ENCODE measurements around the gene TMPRSS3. TPM values are rescaled to one million over a fixed set of nuclear protein-coding genes. Genes with fewer than 3 reads are reported as not detected.
A peak's percentile ranks its signal among the peaks of the same experiment; 100 is the strongest.

TMPRSS3 gene
- total RNA-seq, 1 experiment from 2014 or later = 2.0 TPM

DNA sequence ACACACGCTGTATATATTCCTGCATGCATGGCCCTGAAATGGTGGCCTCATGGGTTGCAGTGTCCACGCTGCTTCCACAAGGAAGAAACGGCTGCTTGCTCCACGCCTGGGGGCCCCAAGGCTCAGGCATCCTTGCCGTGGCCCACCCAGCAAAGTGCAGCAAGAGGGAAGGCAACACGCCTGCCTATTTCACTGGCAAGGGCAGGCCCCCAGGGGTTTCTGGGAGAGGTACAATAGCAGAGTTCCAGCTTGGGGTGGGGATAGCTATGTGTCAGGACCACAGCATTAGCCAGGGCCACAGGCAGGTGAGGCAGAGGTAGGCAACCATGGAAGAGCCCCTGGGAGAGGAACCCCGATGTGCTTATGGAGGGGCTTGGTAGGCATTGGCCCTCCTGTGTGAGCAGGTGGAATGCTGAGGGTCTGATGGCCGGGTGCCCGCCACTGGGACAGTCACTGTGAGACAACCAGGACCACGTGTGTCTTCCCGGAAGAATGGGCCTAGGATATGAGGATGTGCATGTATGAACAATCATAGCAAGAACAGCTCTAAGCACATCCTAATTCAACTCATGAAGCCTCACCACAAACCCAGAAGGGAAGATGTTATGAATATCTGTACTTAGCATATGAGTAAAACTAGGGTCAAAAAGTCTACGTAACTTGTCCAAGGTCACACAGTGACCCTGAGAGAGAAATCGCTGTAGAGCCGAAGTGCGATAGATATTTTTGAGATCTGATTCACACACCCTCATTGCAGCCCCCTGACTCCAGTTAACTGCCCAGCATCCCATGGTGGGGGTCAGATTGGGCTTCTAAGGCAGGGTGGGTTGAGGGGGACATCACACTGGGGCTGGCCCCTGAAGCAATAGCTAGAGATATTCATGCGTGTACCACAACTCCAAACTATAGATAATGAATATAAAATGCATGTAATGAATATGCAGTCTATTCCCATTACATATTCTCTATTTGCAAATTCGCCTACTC is 56.8 kb downstream of the TMPRSS3 start:
- CTCF ChIA-PET = interaction anchor here (0.6 to 1.6 kb wide), 3 partner anchors 29 to 111 kb away, joined by 3 to 5 read pairs (median 4); no protein-coding TSS in a partner anchor
- intact Hi-C loops (cut with micrococcal nuclease) = no loop called here
- BruUV-seq (replicated peaks) = no TSS peak

DNA sequence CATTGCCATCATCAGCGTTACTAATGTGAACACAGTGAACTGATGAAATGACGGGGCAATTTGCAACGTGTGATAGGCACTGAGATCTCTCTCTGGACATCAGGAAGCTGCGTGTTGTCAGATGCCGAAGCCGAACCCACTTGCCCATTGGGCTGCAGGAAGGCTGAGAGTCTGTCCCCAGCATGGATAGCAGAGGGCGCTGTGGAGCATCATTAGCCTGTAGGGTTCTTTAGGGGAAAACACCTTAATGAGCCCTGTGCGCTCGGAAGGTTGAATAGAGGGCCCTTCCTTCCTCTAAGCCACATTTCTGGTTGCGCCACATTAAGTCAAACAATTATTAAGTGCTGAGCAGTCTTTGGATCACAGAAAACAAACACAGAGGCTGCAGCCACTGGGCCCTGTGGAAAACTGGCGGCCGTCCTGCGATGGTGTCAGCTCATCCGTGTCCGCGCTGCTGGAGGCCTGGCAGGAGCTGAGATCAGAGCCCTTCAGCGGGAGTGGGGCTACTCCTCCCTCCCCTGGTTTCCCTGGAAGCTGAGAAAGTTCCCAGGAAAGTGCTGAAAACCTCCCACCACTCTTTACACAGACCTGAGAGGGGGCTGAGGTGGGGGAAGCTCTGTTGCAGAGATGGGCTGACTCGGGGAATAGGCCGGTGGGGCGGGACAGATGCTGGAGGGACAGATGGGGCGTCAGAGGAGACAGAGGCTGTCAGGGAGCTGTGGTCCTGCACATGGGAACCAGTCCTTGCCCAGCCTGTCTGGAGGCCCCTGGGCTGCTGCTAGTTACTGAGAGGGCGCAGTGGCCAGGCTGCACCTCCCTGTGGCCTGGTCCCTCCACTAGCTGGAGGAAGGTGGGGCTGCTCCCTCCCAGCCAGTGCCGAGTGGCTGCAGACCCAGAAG is 57.8 kb downstream of the TMPRSS3 start:
- DNase-seq (ENCODE audit: unreplicated experiment) = peak; percentile 48
- BruUV-seq (replicated peaks) = no TSS peak
- Mint-ChIP-seq H3K9me3 (ENCODE audit: unreplicated experiment) (no peaks in the 10 kb centered on the region), H3K4me3 (ENCODE audit: unreplicated experiment) (no peak overlapping the region), H3K27ac (ENCODE audit: low read depth, unreplicated experiment) (no peak overlapping the region), H3K4me1 (ENCODE audit: insufficient read depth, unreplicated experiment) (no peaks in the 10 kb centered on the region), H3K27me3 (ENCODE audit: insufficient read depth, unreplicated experiment) (peaks cover 27% of the 10 kb centered on the region), H3K36me3 (ENCODE audit: insufficient read depth, unreplicated experiment) (no peaks in the 10 kb centered on the region)
- ChIA-PET POLR2A (interaction anchor here (0.5 kb wide), 1 partner anchor 19 kb away, joined by 3 read pairs; no protein-coding TSS in a partner anchor), CTCF (interaction anchor here (0.6 to 1.6 kb wide), 3 partner anchors 8 to 112 kb away, joined by 3 to 4 read pairs (median 3); no protein-coding TSS in a partner anchor)
- TF ChIP-seq, protein P1, sequence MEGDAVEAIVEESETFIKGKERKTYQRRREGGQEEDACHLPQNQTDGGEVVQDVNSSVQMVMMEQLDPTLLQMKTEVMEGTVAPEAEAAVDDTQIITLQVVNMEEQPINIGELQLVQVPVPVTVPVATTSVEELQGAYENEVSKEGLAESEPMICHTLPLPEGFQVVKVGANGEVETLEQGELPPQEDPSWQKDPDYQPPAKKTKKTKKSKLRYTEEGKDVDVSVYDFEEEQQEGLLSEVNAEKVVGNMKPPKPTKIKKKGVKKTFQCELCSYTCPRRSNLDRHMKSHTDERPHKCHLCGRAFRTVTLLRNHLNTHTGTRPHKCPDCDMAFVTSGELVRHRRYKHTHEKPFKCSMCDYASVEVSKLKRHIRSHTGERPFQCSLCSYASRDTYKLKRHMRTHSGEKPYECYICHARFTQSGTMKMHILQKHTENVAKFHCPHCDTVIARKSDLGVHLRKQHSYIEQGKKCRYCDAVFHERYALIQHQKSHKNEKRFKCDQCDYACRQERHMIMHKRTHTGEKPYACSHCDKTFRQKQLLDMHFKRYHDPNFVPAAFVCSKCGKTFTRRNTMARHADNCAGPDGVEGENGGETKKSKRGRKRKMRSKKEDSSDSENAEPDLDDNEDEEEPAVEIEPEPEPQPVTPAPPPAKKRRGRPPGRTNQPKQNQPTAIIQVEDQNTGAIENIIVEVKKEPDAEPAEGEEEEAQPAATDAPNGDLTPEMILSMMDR (IDR thresholded peaks at IDR 0.05; ENCODE audit: unreplicated experiment) = no peak
- intact Hi-C loops (cut with micrococcal nuclease) = no loop called here

More for the DNA sequence above, 56.8 kb downstream of the TMPRSS3 start:
- DNase-seq (ENCODE audit: unreplicated experiment) = no peak
- TF ChIP-seq, protein P1 (IDR thresholded peaks at IDR 0.05; ENCODE audit: unreplicated experiment) = no peak
- H3K27ac Mint-ChIP-seq (ENCODE audit: low read depth, unreplicated experiment) = no peak overlapping the region
- no peaks in the 10 kb centered on the region for H3K4me1 Mint-ChIP-seq (ENCODE audit: insufficient read depth, unreplicated experiment)
- H3K27me3 Mint-ChIP-seq (ENCODE audit: insufficient read depth, unreplicated experiment) = peaks cover 18% of the 10 kb centered on the region
- no peaks in the 10 kb centered on the region for H3K9me3 Mint-ChIP-seq (ENCODE audit: unreplicated experiment)
- POLR2A ChIA-PET = interaction anchor here (0.5 kb wide), 1 partner anchor 19 kb away, joined by 3 read pairs; no protein-coding TSS in a partner anchor
- H3K4me3 Mint-ChIP-seq (ENCODE audit: unreplicated experiment) = no peak overlapping the region
- no peaks in the 10 kb centered on the region for H3K36me3 Mint-ChIP-seq (ENCODE audit: insufficient read depth, unreplicated experiment)

DNA sequence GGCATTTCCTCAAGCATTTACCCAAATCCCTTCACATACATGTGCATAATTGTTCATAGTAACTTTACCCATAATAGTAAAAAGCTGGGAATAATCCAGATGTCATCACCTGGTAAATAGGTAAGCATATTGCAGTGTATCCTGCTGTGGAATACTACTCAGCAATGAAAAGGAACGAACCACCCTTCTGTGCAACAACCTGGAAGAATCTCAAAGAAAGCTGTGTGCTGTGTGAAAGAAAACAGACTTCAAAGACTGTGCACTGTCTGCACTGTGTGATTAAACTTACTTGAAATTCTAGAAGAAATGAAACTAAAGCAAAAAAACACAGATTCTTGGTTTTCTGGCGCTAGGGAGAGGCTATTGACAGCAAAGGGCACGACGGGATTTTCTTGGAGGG is 58.6 kb downstream of the TMPRSS3 start:
- POLR2A ChIA-PET = interaction anchor here (0.7 kb wide), 1 partner anchor 1369 kb away, joined by 3 read pairs; no protein-coding TSS in a partner anchor
- Mint-ChIP-seq H3K27me3 (ENCODE audit: insufficient read depth, unreplicated experiment) (peaks cover 31% of the 10 kb centered on the region), H3K9me3 (ENCODE audit: unreplicated experiment) (no peaks in the 10 kb centered on the region), H3K4me3 (ENCODE audit: unreplicated experiment) (no peak overlapping the region), H3K36me3 (ENCODE audit: insufficient read depth, unreplicated experiment) (no peaks in the 10 kb centered on the region), H3K27ac (ENCODE audit: low read depth, unreplicated experiment) (no peak overlapping the region), H3K4me1 (ENCODE audit: insufficient read depth, unreplicated experiment) (no peaks in the 10 kb centered on the region)
- CTCF ChIA-PET = interaction anchor here (0.8 kb wide), 2 partner anchors 9 to 27 kb away, joined by 3 to 5 read pairs; no protein-coding TSS in a partner anchor
- TF ChIP-seq, protein P1 (IDR thresholded peaks at IDR 0.05; ENCODE audit: unreplicated experiment) = no peak
- DNase-seq (ENCODE audit: unreplicated experiment) = no peak
- intact Hi-C loops (cut with micrococcal nuclease) = no loop called here
- BruUV-seq (replicated peaks) = no TSS peak

Data from MCF 10A (cell line).